ENCODE results near the gene OR6B2. TPM values are rescaled to one million over a fixed set of nuclear protein-coding genes. Genes with fewer than 3 reads are reported as not detected.
A peak's percentile ranks its signal among the peaks of the same experiment; 100 is the strongest.

OR6B2 gene
- total RNA-seq, 1 donor from 2014 or later, result not detected

DNA sequence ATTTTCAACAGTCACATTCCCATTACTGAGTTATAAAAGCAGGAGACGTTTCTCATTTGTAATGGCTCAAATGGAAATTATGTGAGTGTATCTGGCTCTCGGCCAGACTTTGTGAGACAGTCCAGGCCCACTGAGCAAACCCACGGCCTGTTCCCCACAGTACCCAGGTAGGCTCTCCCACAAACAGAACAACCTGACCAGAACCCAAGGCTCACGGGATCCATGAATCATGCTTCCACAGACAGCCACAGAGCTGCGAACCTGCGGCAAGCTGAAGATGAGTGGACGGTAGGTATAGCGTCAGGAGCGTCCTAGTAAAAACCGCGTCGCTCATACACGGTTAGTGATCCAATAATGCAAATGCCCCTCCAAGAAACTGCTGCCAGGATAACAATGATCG lies 39.3 kb downstream of the OR6B2 start:
- DNase-seq (no peak), ATAC-seq (ENCODE audit: poor library complexity) (peak; percentile 34)

DNA sequence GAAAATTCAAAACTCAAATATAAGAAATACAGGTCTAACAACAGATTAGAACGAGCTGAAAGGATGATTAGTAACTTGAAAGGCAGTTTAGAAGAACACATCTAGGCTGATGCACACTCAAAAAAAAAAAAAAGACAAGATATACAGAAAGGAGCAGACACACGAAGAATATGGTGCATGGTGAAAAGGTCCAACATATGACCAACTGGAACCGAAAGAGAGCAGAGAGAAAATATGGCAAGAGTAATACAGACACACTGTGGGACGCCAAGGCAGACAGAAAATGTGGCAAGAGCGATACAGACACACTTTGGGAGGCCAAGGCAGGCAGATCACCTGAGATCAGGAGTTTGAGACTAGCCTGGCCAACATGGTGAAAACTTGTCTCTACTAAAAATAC lies 44.9 kb downstream of the OR6B2 start:
- intact Hi-C loops (cut with DNase I), result no loop called here
- ATAC-seq (ENCODE audit: poor library complexity) (no peak), DNase-seq (no peak)

More for the DNA sequence above, 39.3 kb downstream of the OR6B2 start:
- intact Hi-C loops (cut with DNase I), result loop anchor here (5.0 to 10.0 kb wide), 2 partner anchors 59 to 956 kb away; no protein-coding TSS in a partner anchor

DNA sequence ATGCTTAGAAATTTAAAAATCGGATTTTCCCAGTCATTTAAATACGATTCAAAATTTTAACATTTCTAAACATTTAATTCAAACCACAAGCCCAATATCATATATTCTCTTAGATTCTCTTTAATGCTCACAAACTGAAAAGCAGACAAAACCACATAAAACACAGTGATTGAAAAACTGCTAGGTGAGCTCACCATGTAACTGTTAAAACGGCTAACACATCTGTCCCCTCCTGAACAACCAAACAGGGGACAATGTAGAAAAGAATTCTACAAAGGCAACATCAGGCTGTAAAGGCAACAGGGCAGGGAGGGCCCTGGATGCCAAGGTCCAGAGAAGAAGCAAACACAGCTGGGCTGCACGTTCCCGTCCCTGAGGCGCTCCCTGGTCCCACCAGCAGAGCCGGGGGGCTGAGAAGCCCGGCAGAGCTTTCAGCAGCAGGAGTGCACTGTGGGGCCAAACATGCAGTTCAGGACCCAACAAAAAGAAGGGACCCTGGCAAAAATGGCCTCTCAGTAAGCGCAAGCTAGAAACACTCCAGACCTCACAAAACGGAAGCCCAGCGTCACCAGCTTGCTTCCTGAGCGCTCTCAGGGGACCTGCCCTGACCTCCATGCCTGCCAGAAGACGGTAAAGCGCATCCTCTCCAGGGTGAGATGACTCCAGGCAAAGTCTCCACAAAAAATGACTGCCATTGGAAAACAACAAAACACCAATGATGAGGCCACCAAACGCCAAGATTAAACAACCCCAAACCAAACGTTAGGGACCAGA lies 45.6 kb downstream of the OR6B2 start:
- no peak for ATAC-seq (ENCODE audit: poor library complexity)
- intact Hi-C loops (cut with DNase I), result no loop called here

DNA sequence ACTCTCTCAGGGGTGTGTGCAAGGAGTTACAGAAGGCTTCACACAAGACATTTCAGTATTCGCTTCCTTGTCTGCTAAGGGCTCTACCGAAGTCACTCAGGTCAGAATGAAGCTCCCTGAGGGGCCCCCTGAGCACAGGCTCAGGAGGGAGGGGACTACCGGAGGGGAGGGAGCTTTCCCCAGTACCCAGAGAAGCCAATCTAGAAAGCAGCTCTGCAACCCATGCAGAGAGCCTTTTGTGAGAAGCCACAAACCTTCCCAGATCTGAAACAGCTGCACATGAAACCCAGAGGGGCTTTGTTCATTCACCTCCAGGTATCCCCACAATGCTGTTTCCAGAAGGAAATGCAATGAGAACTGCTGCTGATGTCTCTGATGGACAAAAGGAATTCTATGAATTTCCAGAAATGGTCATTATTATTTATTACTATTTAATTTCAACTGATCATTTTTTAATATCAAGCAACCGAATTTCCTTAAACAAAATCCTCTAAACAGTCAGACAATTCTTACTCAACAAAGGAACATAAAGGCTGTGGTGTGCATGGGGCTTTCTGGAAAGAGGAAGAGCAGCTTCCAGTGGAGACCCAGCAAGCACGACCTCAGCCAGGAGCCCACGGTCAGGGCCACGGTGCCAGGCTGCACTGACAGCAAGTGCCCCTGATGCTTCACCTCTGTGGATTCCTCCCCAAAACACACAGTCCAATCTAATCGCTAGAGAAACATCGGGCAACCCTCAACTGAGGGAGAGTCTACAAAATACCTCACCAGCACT lies 47.0 kb downstream of the OR6B2 start:
- intact Hi-C loops (cut with DNase I), result no loop called here
- no peak for DNase-seq
- ATAC-seq (ENCODE audit: poor library complexity), result no peak

More for the DNA sequence above, 45.6 kb downstream of the OR6B2 start:
- no peak for DNase-seq

Other genes with a start within 250 kb of the OR6B2 start
- gene NDUFA10, start 5.1 kb downstream of the OR6B2 start, total RNA-seq, result 456 TPM
- not detected for gene OR6B3, start 23.1 kb upstream of the OR6B2 start, total RNA-seq
- 206 TPM for gene COPS9, start 105.9 kb upstream of the OR6B2 start, total RNA-seq
- not detected for gene OTOS, start 110.2 kb upstream of the OR6B2 start, total RNA-seq

Data from Right ventricle myocardium superior (tissue), 1 donor.